ENCODE measurements around the gene ATXN7L1.

ATXN7L1 gene

GRCh38 chr7:105876964-105877601 is 684 bp upstream of the ATXN7L1 start (continued):
- TF ChIP-seq ZFP69B (tag by site-specific recombination; IDR thresholded peaks at IDR 0.05) (no peak), ZSCAN5A (tag by site-specific recombination; IDR thresholded peaks at IDR 0.05) (peak; percentile 60; the same call in 1 of the 2 replicates), ZNF132 (tag by site-specific recombination; IDR thresholded peaks at IDR 0.05; ENCODE audit: borderline replicate concordance) (no peak), ZNF37A (tag by site-specific recombination; IDR thresholded peaks at IDR 0.05) (no peak), ZEB2 (tag by site-specific recombination; IDR thresholded peaks at IDR 0.05) (0 out of 2 replicates have a peak, but pooled peaks have one; percentile 52), PRDM1 (tag by site-specific recombination; IDR thresholded peaks at IDR 0.05) (no peak; the same call in 1 of the 2 replicates), ZBTB10 (tag by site-specific recombination; IDR thresholded peaks at IDR 0.05) (peak; percentile 71; the same call in 1 of the 2 replicates)

- ChIA-PET CTCF (interaction anchor here (0.7 kb wide), 1 partner anchor 22 kb away, joined by 3 read pairs; no protein-coding TSS in a partner anchor), POLR2A (no interaction called here)
- Histone ChIP-seq H3K4me1 (ENCODE audit: control insufficient read depth, insufficient read depth, low read length) (peaks cover 5% of the 10 kb centered on the region), H3K27ac (ENCODE audit: extremely low read depth, low read depth, low read length) (no peak overlapping the region), H3K9me3 (ENCODE audit: control insufficient read depth, insufficient read depth, low read depth, low read length) (no peaks in the 10 kb centered on the region), H3K4me3 (ENCODE audit: low read depth, low read length) (peak overlapping the region; percentile 89), H3K36me3 (ENCODE audit: control insufficient read depth in 2 of 2, insufficient read depth in 1 of 2, low read length in 2 of 2) (no peaks in the 10 kb centered on the region)
- TF ChIP-seq RBAK (tag by site-specific recombination; IDR thresholded peaks at IDR 0.05) (no peak), ZNF76 (tag by site-specific recombination; IDR thresholded peaks at IDR 0.05; ENCODE audit: borderline replicate concordance, low read depth) (no peak), ZNF555 (tag by site-specific recombination; conservative IDR thresholded peaks at IDR 0.05) (no peak)
Observed at GRCh38 chr7:105875505-105875904, 894 bp downstream of the ATXN7L1 start.

- ChIA-PET POLR2A (no interaction called here), CTCF (interaction anchor here (0.6 to 0.9 kb wide), 2 partner anchors 98 to 111 kb away, joined by 3 read pairs; no protein-coding TSS in a partner anchor)
- Histone ChIP-seq H3K9me3 (ENCODE audit: control insufficient read depth, insufficient read depth, low read depth, low read length) (no peaks in the 10 kb centered on the region), H3K4me1 (ENCODE audit: control insufficient read depth, insufficient read depth, low read length) (peaks cover 5% of the 10 kb centered on the region), H3K36me3 (ENCODE audit: control insufficient read depth in 2 of 2, insufficient read depth in 1 of 2, low read length in 2 of 2) (no peaks in the 10 kb centered on the region), H3K4me3 (ENCODE audit: low read depth, low read length) (no peak overlapping the region), H3K27ac (ENCODE audit: extremely low read depth, low read depth, low read length) (no peak overlapping the region)
- TF ChIP-seq ZNF580 (tag by site-specific recombination; IDR thresholded peaks at IDR 0.05) (no peak), ELK4 (IDR thresholded peaks at IDR 0.05; ENCODE audit: borderline replicate concordance, low read depth, low read length) (no peak), GLI4 (tag by site-specific recombination; IDR thresholded peaks at IDR 0.05) (no peak), SP3 (tag by site-specific recombination; IDR thresholded peaks at IDR 0.05) (no peak), KLF8 (tag by site-specific recombination; IDR thresholded peaks at IDR 0.05) (no peak), ZBTB8A (tag by site-specific recombination; IDR thresholded peaks at IDR 0.05) (no peak), ZBTB6 (tag by site-specific recombination; IDR thresholded peaks at IDR 0.05) (no peak), ZNF449 (tag by site-specific recombination; IDR thresholded peaks at IDR 0.05) (no peak), ZFP3 (tag by site-specific recombination; IDR thresholded peaks at IDR 0.05; ENCODE audit: low read depth) (no peak), SALL2 (tag by site-specific recombination; IDR thresholded peaks at IDR 0.05; ENCODE audit: borderline replicate concordance) (no peak), ZNF645 (tag by site-specific recombination; IDR thresholded peaks at IDR 0.05) (no peak), PBX3 (CRISPR knock-in tag; IDR thresholded peaks at IDR 0.05) (no peak)
Observed at GRCh38 chr7:105874055-105874454, 2.3 kb downstream of the ATXN7L1 start.

Measured in HEK293 (cell line).